ENCODE data around the gene CDKN2B-AS1.
"Not testable (repeated sequence)": the region's sequence is repeated elsewhere in the genome, so short reads cannot be mapped to it uniquely, and the experiment has no call there.

The CDKN2B-AS1 gene

GRCh38 chr9:21994556-21995005, at the start of gene CDKN2B-AS1:
TSS of gene CDKN2B-AS1 (plus strand) at chr9:21994791.
- DNase-seq (ENCODE audit: low spot score), result peak; percentile 74

- no peak for DNase-seq (ENCODE audit: low spot score)
These were observed 49.0 kb upstream of the CDKN2B-AS1 start for GRCh38 chr9:21945606-21946005.

GRCh38 chr9:21958833-21959232, 35.8 kb upstream of the CDKN2B-AS1 start:
- DNase-seq (ENCODE audit: low spot score), result no peak

- DNase-seq (ENCODE audit: low spot score), result not testable (repeated sequence)
These were observed 35.3 kb upstream of the CDKN2B-AS1 start for GRCh38 chr9:21959268-21959667.

- DNase-seq (ENCODE audit: low spot score), result no peak
These were observed 33.0 kb upstream of the CDKN2B-AS1 start for GRCh38 chr9:21961569-21961968.

GRCh38 chr9:21964925-21965385, 29.6 kb upstream of the CDKN2B-AS1 start:
- DNase-seq (ENCODE audit: low spot score), result peak; percentile 47

GRCh38 chr9:21965401-21965951, 29.1 kb upstream of the CDKN2B-AS1 start:
- peak; percentile 89 for DNase-seq (ENCODE audit: low spot score)

GRCh38 chr9:21966140-21966851, 28.3 kb upstream of the CDKN2B-AS1 start:
- DNase-seq (ENCODE audit: low spot score), result no peak

GRCh38 chr9:21967169-21967568, 27.4 kb upstream of the CDKN2B-AS1 start:
- no peak for DNase-seq (ENCODE audit: low spot score)

- DNase-seq (ENCODE audit: low spot score), result no peak
These were observed 26.9 kb upstream of the CDKN2B-AS1 start for GRCh38 chr9:21967702-21968101.

- DNase-seq (ENCODE audit: low spot score), result peak; percentile 50
These were observed 26.1 kb upstream of the CDKN2B-AS1 start for GRCh38 chr9:21968331-21969010.

- DNase-seq (ENCODE audit: low spot score), result no peak
These were observed 25.3 kb upstream of the CDKN2B-AS1 start for GRCh38 chr9:21969011-21969940.

GRCh38 chr9:21969951-21970799, 24.4 kb upstream of the CDKN2B-AS1 start:
- no peak for DNase-seq (ENCODE audit: low spot score)

GRCh38 chr9:21970800-21971640, 23.6 kb upstream of the CDKN2B-AS1 start:
- DNase-seq (ENCODE audit: low spot score), result no peak

GRCh38 chr9:21972361-21972760, 22.2 kb upstream of the CDKN2B-AS1 start:
- DNase-seq (ENCODE audit: low spot score), result no peak

GRCh38 chr9:21974343-21974721, 20.3 kb upstream of the CDKN2B-AS1 start:
- no peak for DNase-seq (ENCODE audit: low spot score)

GRCh38 chr9:21974722-21975409, 19.7 kb upstream of the CDKN2B-AS1 start:
- DNase-seq (ENCODE audit: low spot score), result peak; percentile 78

- no peak for DNase-seq (ENCODE audit: low spot score)
These were observed 18.2 kb upstream of the CDKN2B-AS1 start for GRCh38 chr9:21976334-21976875.

GRCh38 chr9:21982391-21982790, 12.2 kb upstream of the CDKN2B-AS1 start:
- DNase-seq (ENCODE audit: low spot score), result no peak
